Lower leg skin (tissue), 4 donors: ENCODE measurements around the gene COMMD10. TPM values are rescaled to one million over a fixed set of nuclear protein-coding genes. Genes with fewer than 3 reads are reported as not detected.
"Not testable (repeated sequence)": the region's sequence is repeated elsewhere in the genome, so short reads cannot be mapped to it uniquely, and the experiment has no call there.

Experiments used
- DNase-seq, 2 donors: peaks; one replicate each; pipeline ENCODE4 v3.0.0-alpha.2; 2019; ENCODE audit warnings: low spot score in 2 of 2
- H3K4me3 ChIP-seq: fragments of 200-600 bp; sonication (generic); 2 replicates; pipeline ENCODE4 v1.5.1; 2017; ENCODE audit warnings: mild to moderate bottlenecking, low read depth; ENCODE audit not compliant: poor library complexity, severe bottlenecking
- CTCF ChIP-seq, 3 donors: fragments of 450-650 bp; IDR thresholded peaks; one replicate each; pipeline ENCODE4 v1.5.1; 2016; ENCODE audit warnings: antibody characterized with exemption in 3 of 3, mild to moderate bottlenecking in 3 of 3, moderate library complexity in 2 of 3
- POLR2A ChIP-seq, 2 donors: fragments of 450-650 bp; IDR thresholded peaks; one replicate each; pipeline ENCODE4 v1.6.1; 2016 to 2017; ENCODE audit warnings: antibody characterized with exemption in 2 of 2, mild to moderate bottlenecking in 1 of 2, moderate library complexity in 1 of 2
- WGBS, 2 donors: methylation state at CpG; one replicate each; pipeline ENCODE4 v1.1.5; 2018; 5-methylcytosine and 5-hydroxymethylcytosine counted together
- intact Hi-C: fragments of 100-400 bp; cut with DNase I; formaldehyde crosslinking; loops from one replicate; pipeline ENCODE4 v1.15.0; 2023; ENCODE audit warnings: low total_unique reads
- total RNA-seq, 4 donors: library from RNA; depleted of rRNA; stranded (reverse); fragments of >200 nt; gene quantifications; one replicate each; pipeline ENCODE4 v1.1.0, GENCODE V29; 2016

The COMMD10 gene
- total RNA-seq, 4 donors from 2014 or later, result 10.8 to 22.1 (median 15.1) TPM

GRCh38 chr5:116097301-116097700 is 12.5 kb downstream of the COMMD10 start:
- no peak for DNase-seq
- TF ChIP-seq CTCF (IDR thresholded peaks at IDR 0.05) (no peak), POLR2A (IDR thresholded peaks at IDR 0.05) (no peak)
- no peak overlapping the region for H3K4me3 ChIP-seq
- intact Hi-C loops, result no loop called here
- WGBS, 2 donors, result 67 to 78% methylated on average over 4 of the region's 4 CpGs

DNA sequence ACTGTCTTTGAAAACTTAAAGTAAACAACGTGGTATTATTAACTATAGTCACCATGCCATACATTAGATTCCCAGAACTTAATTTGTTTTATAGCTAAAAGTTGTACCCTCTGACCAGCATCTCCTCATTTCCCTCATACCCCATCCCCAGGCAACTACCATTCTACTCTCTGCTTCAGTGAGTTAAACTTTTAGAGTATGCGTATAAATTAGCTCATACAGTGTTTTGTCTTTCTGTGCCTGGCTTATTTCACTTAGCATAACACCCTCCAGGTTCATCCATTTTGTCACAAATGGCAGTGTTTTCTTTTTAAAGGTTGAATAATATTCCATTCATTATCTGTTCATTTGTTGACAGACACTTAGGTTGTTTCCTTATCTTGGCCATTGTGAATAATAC is 14.2 kb downstream of the COMMD10 start:
- no peak overlapping the region for H3K4me3 ChIP-seq
- intact Hi-C loops, result no loop called here
- no peak for TF ChIP-seq POLR2A (IDR thresholded peaks at IDR 0.05)
- no peak for TF ChIP-seq CTCF (IDR thresholded peaks at IDR 0.05)
- DNase-seq, result no peak
- 96 to 98% methylated on average over 2 of the region's 2 CpGs for whole genome bisulfite sequencing, 2 donors

GRCh38 chr5:116104941-116105340 is 20.1 kb downstream of the COMMD10 start:
- 91% methylated on average over 2 of the region's 2 CpGs for WGBS, 2 donors
- H3K4me3 ChIP-seq, intact Hi-C loops, DNase-seq: not testable (repeated sequence)

GRCh38 chr5:116115163-116115562 is 30.3 kb downstream of the COMMD10 start:
- no peak for TF ChIP-seq POLR2A (IDR thresholded peaks at IDR 0.05)
- TF ChIP-seq CTCF (IDR thresholded peaks at IDR 0.05), result no peak
- DNase-seq, result no peak
- 70 to 90% methylated on average over 1 of the region's 1 CpG for WGBS, 2 donors
- intact Hi-C loops, result no loop called here
- H3K4me3 ChIP-seq, result no peak overlapping the region

DNA sequence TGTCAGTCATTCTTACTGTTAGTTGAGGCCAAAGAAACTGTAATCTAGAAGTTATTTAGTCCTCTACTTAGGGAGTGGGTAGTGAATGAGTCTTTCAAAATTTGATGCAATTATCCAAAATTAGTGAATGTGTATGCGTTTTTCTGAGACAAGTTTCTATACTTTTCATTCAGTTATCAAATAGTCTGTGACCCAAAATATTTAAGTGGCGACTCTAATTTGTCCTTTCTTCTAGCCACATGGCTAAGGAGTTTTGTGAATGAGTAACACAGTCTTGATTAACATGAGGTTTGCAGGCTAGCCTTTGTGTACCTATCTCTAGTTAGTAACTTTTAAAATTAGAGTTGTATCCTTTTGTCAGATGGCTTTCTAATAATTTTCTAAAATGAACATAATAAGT is 45.6 kb downstream of the COMMD10 start:
- DNase-seq, result no peak
- intact Hi-C loops, result no loop called here

DNA sequence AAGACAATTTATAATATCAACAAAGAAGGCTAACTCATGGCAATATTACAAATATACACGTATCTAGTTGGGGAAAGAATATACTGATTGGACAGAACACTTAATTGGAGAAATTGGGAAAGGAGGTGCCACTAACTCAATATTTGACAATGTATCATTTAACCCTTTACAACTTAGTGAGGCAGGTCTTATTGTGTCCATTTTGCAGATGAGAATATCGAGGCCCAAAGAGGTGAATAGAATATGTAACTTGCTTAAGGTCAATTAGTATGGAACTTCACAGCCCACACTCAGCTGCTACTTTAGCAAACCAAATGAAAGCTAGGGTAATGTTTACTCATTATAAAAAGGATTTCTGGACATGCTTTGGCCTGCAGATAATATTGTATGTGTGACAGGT is 46.2 kb downstream of the COMMD10 start:
- TF ChIP-seq CTCF (IDR thresholded peaks at IDR 0.05) (no peak), POLR2A (IDR thresholded peaks at IDR 0.05) (no peak)
- DNase-seq, result no peak

More for the DNA sequence above, 45.6 kb downstream of the COMMD10 start:
- TF ChIP-seq CTCF (IDR thresholded peaks at IDR 0.05), result no peak
- TF ChIP-seq POLR2A (IDR thresholded peaks at IDR 0.05), result no peak
- H3K4me3 ChIP-seq, result no peak overlapping the region
- 42 to 45% methylated on average over 2 of the region's 2 CpGs for whole genome bisulfite sequencing, 2 donors

More for the DNA sequence above, 46.2 kb downstream of the COMMD10 start:
- 93 to 95% methylated on average over 2 of the region's 2 CpGs for WGBS, 2 donors
- H3K4me3 ChIP-seq, result no peak overlapping the region
- intact Hi-C loops, result no loop called here
